ENCODE measurements around the gene NBPF4.
"Not testable (repeated sequence)": the region's sequence is repeated elsewhere in the genome, so short reads cannot be mapped to it uniquely, and the experiment has no call there.

NBPF4 gene

GRCh38 chr1:108243976-108244375 lies at the start of gene NBPF4:
TSS of gene NBPF4 (minus strand) at chr1:108244076. CDS start at chr1:108243761, 315 bp downstream.
- DNase-seq (ENCODE audit: low read depth) = not testable (repeated sequence)

- DNase-seq (ENCODE audit: low read depth) = not testable (repeated sequence)
Observed at GRCh38 chr1:108282528-108283257, 38.8 kb upstream of the NBPF4 start.

- not testable (repeated sequence) for DNase-seq (ENCODE audit: low read depth)
Observed at GRCh38 chr1:108272485-108273327, 28.8 kb upstream of the NBPF4 start.

- not testable (repeated sequence) for DNase-seq (ENCODE audit: low read depth)
Observed at GRCh38 chr1:108267097-108267496, 23.2 kb upstream of the NBPF4 start.

GRCh38 chr1:108261967-108262366 lies 18.1 kb upstream of the NBPF4 start:
- not testable (repeated sequence) for DNase-seq (ENCODE audit: low read depth)

GRCh38 chr1:108261519-108261918 lies 17.6 kb upstream of the NBPF4 start:
- DNase-seq (ENCODE audit: low read depth) = not testable (repeated sequence)

- DNase-seq (ENCODE audit: low read depth) = not testable (repeated sequence)
Observed at GRCh38 chr1:108260578-108261259, 16.8 kb upstream of the NBPF4 start.

- not testable (repeated sequence) for DNase-seq (ENCODE audit: low read depth)
Observed at GRCh38 chr1:108255426-108255825, 11.6 kb upstream of the NBPF4 start.

GRCh38 chr1:108239426-108239825 lies 4.5 kb downstream of the NBPF4 start:
- DNase-seq (ENCODE audit: low read depth) = not testable (repeated sequence)

GRCh38 chr1:108235308-108235707 lies 8.6 kb downstream of the NBPF4 start:
- not testable (repeated sequence) for DNase-seq (ENCODE audit: low read depth)

GRCh38 chr1:108232183-108232582 lies 11.7 kb downstream of the NBPF4 start:
- DNase-seq (ENCODE audit: low read depth) = not testable (repeated sequence)

GRCh38 chr1:108229976-108230375 lies 13.9 kb downstream of the NBPF4 start:
- not testable (repeated sequence) for DNase-seq (ENCODE audit: low read depth)

- DNase-seq (ENCODE audit: low read depth) = not testable (repeated sequence)
Observed at GRCh38 chr1:108227772-108228171, 16.1 kb downstream of the NBPF4 start.

- DNase-seq (ENCODE audit: low read depth) = not testable (repeated sequence)
Observed at GRCh38 chr1:108226855-108227254, 17.0 kb downstream of the NBPF4 start.

- DNase-seq (ENCODE audit: low read depth) = not testable (repeated sequence)
Observed at GRCh38 chr1:108223226-108223625, 20.6 kb downstream of the NBPF4 start.

GRCh38 chr1:108217515-108218174 lies 26.2 kb downstream of the NBPF4 start:
- DNase-seq (ENCODE audit: low read depth) = not testable (repeated sequence)

GRCh38 chr1:108217007-108217406 lies 26.9 kb downstream of the NBPF4 start:
- DNase-seq (ENCODE audit: low read depth) = not testable (repeated sequence)

GRCh38 chr1:108216028-108216890 lies 27.6 kb downstream of the NBPF4 start:
- not testable (repeated sequence) for DNase-seq (ENCODE audit: low read depth)

- DNase-seq (ENCODE audit: low read depth) = not testable (repeated sequence)
Observed at GRCh38 chr1:108214641-108215465, 29.0 kb downstream of the NBPF4 start.

GRCh38 chr1:108211014-108211413 lies 32.9 kb downstream of the NBPF4 start:
- DNase-seq (ENCODE audit: low read depth) = no peak

All from stromal cell of bone marrow (primary cell).